MCF 10A (cell line): ENCODE data around the gene CROT. TPM values are rescaled to one million over a fixed set of nuclear protein-coding genes. Genes with fewer than 3 reads are reported as not detected.

ENCODE experiments used
- BruUV-seq: library from RNA; stranded (reverse); fragments of 400-500 nt; replicated peaks from 2 replicates; lab custom pipeline; 2021; lab: Mats Ljungman, UMichigan
- CTCF ChIA-PET: fragments of 300-600 bp; sonication (Branson Sonifier 250); formaldehyde crosslinking; extraction: SDS; loops from one replicate; lab custom pipeline; 2021; ENCODE audit warnings: antibody characterized with exemption, inconsistent platforms; lab: Yijun Ruan, JAX
- POLR2A ChIA-PET: fragments of 300-600, 350-650 bp; sonication (Branson Sonifier 250); formaldehyde crosslinking; extraction: SDS; loops from one replicate; lab custom pipeline; 2020; ENCODE audit warnings: antibody characterized with exemption, inconsistent platforms; lab: Yijun Ruan, JAX
- DNase-seq: peaks from one replicate; pipeline ENCODE4 v3.0.0-alpha.2; 2018; ENCODE audit not compliant: unreplicated experiment
- H3K27ac Mint-ChIP-seq: one replicate; pipeline ENCODE4 v1.8.0; 2022; ENCODE audit warnings: mild to moderate bottlenecking, low read depth, mixed read lengths; ENCODE audit not compliant: unreplicated experiment
- H3K27me3 Mint-ChIP-seq: one replicate; pipeline ENCODE4 v1.8.0; 2022; ENCODE audit warnings: mixed read lengths; ENCODE audit not compliant: insufficient read depth, unreplicated experiment
- H3K36me3 Mint-ChIP-seq: one replicate; pipeline ENCODE4 v1.8.0; 2022; ENCODE audit warnings: mild to moderate bottlenecking, moderate library complexity, mixed read lengths; ENCODE audit not compliant: insufficient read depth, unreplicated experiment
- H3K4me1 Mint-ChIP-seq: one replicate; pipeline ENCODE4 v1.8.0; 2022; ENCODE audit warnings: mixed read lengths; ENCODE audit not compliant: insufficient read depth, unreplicated experiment
- H3K4me3 Mint-ChIP-seq: one replicate; pipeline ENCODE4 v1.8.0; 2022; ENCODE audit warnings: mild to moderate bottlenecking, moderate library complexity, mixed read lengths; ENCODE audit not compliant: unreplicated experiment
- H3K9me3 Mint-ChIP-seq: one replicate; pipeline ENCODE4 v1.8.0; 2022; ENCODE audit warnings: mixed read lengths; ENCODE audit not compliant: unreplicated experiment
- CTCF ChIP-seq: fragments of 200-600 bp; IDR thresholded peaks from one replicate; pipeline ENCODE4 v1.8.0; 2022; ENCODE audit warnings: antibody characterized with exemption, mild to moderate bottlenecking; ENCODE audit not compliant: unreplicated experiment
- intact Hi-C: fragments of 100-400 bp; cut with micrococcal nuclease; formaldehyde crosslinking; loops from 2 replicates; pipeline ENCODE4 v1.14.1; 2022
- total RNA-seq: library from RNA; stranded (reverse); gene quantifications from 2 replicates; pipeline ENCODE4 v1.2.3, GENCODE V29; 2022

CROT gene
- total RNA-seq, 1 experiment from 2014 or later: 5.7 TPM

GRCh38 chr7:87345962-87346371 is 503 bp downstream of the CROT start:
- DNase-seq: no peak
- H3K4me3 Mint-ChIP-seq: peak overlapping the region; percentile 99
- CTCF ChIA-PET: interaction anchor here (1.0 to 4.3 kb wide), 6 partner anchors 11 to 70 kb away, joined by 3 to 32 read pairs (median 4); no protein-coding TSS in a partner anchor

DNA sequence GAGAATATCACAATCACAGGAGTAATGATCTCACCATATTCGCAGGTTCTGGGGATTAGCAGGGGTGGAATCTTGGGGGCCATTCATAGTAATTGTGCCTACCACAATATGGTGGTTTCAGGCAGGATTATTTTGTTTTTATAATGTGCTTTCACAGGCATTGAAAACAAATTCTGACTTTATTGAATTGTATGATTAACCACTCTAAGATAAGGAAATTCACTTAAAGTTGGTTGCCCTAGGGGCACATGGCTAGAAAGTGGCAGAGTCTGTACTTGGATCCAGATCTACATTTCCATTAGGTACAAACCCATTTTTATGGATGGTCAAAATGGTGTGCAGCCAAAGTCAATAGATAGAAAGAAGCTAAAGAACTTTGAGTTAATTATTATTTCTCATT is 1.7 kb downstream of the CROT start:
- POLR2A ChIA-PET: interaction anchor here (0.7 to 4.9 kb wide), 8 partner anchors 9 to 66 kb away, joined by 3 to 233 read pairs (median 4); no protein-coding TSS in a partner anchor
- Mint-ChIP-seq H3K36me3 (peaks cover 32% of the 10 kb centered on the region), H3K4me1 (peaks cover 28% of the 10 kb centered on the region), H3K27me3 (no peaks in the 10 kb centered on the region), H3K9me3 (no peaks in the 10 kb centered on the region), H3K27ac (no peak overlapping the region), H3K4me3 (peak overlapping the region; percentile 99)
- BruUV-seq: no TSS peak
- CTCF ChIA-PET: interaction anchor here (1.0 to 4.3 kb wide), 5 partner anchors 14 to 69 kb away, joined by 3 to 32 read pairs (median 3); no protein-coding TSS in a partner anchor
- TF ChIP-seq CTCF: no peak
- no peak for DNase-seq
- intact Hi-C loops: loop anchor here (10.0 kb wide), 1 partner anchor 192 kb away; the partner anchor contains the start of gene DMTF1

More at GRCh38 chr7:87345962-87346371, 503 bp downstream of the CROT start:
- Mint-ChIP-seq H3K9me3 (no peaks in the 10 kb centered on the region), H3K27me3 (no peaks in the 10 kb centered on the region), H3K36me3 (peaks cover 29% of the 10 kb centered on the region), H3K4me1 (peaks cover 28% of the 10 kb centered on the region), H3K27ac (peak overlapping the region; percentile 36)
- POLR2A ChIA-PET: interaction anchor here (0.8 to 4.9 kb wide), 14 partner anchors 11 to 193 kb away, joined by 3 to 233 read pairs (median 8); partner anchors contain the start of genes DMTF1 and TMEM243
- TF ChIP-seq CTCF: no peak
- intact Hi-C loops: loop anchor here (1.0 to 10.0 kb wide), 3 partner anchors 13 to 191 kb away; partner anchors contain the start of gene DMTF1
- BruUV-seq: no TSS peak

GRCh38 chr7:87347664-87348063 is 2.2 kb downstream of the CROT start:
- H3K27me3 Mint-ChIP-seq: no peaks in the 10 kb centered on the region
- peaks cover 32% of the 10 kb centered on the region for H3K36me3 Mint-ChIP-seq
- no peak for DNase-seq
- no TSS peak for BruUV-seq
- ChIA-PET CTCF (interaction anchor here (1.1 to 4.3 kb wide), 2 partner anchors 13 to 31 kb away, joined by 3 to 32 read pairs; no protein-coding TSS in a partner anchor), POLR2A (interaction anchor here (0.7 to 4.9 kb wide), 5 partner anchors 9 to 65 kb away, joined by 3 to 233 read pairs (median 31); no protein-coding TSS in a partner anchor)
- no peak overlapping the region for H3K4me3 Mint-ChIP-seq
- no peak for TF ChIP-seq CTCF
- no peak overlapping the region for H3K27ac Mint-ChIP-seq
- H3K9me3 Mint-ChIP-seq: no peaks in the 10 kb centered on the region
- H3K4me1 Mint-ChIP-seq: peaks cover 23% of the 10 kb centered on the region
- intact Hi-C loops: loop anchor here (10.0 kb wide), 1 partner anchor 193 kb away; the partner anchor contains the start of gene DMTF1

DNA sequence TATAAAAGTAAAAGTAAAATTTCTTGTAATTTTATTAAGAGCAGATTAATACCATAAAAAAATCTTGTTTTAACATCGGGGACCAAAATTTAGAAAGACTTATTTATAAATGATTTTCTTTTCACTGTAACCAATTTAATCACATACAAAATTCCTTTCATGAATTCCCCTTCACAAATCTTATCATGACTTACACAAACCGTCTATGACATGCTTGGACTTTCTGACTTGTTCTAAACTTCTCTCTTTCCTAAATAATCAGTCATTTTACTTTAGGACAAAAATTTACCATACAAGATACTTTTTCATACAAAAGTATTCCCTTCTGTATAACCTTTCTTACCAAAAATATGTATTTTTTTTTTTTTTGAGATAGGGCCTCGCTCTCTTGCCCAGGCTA is 9.3 kb downstream of the CROT start:
- TF ChIP-seq CTCF: no peak
- no peak overlapping the region for H3K4me3 Mint-ChIP-seq
- peaks cover 69% of the 10 kb centered on the region for H3K36me3 Mint-ChIP-seq
- no TSS peak for BruUV-seq
- ChIA-PET CTCF (interaction anchor here (0.6 to 1.2 kb wide), 4 partner anchors 23 to 61 kb away, joined by 3 to 4 read pairs (median 4); no protein-coding TSS in a partner anchor), POLR2A (interaction anchor here (0.7 to 3.6 kb wide), 3 partner anchors 9 to 38 kb away, joined by 3 to 31 read pairs (median 3); partner anchors contain the start of gene CROT)
- no peaks in the 10 kb centered on the region for H3K9me3 Mint-ChIP-seq
- no peaks in the 10 kb centered on the region for H3K27me3 Mint-ChIP-seq
- intact Hi-C loops: loop anchor here (5.0 kb wide), 1 partner anchor 37 kb away; no protein-coding TSS in a partner anchor
- H3K27ac Mint-ChIP-seq: no peak overlapping the region
- DNase-seq: peak; percentile 45
- H3K4me1 Mint-ChIP-seq: peaks cover 14% of the 10 kb centered on the region
